ENCODE results near the gene ERICH4.
"Not testable (repeated sequence)": the region's sequence is repeated elsewhere in the genome, so short reads cannot be mapped to it uniquely, and the experiment has no call there.

Gene ERICH4

DNA sequence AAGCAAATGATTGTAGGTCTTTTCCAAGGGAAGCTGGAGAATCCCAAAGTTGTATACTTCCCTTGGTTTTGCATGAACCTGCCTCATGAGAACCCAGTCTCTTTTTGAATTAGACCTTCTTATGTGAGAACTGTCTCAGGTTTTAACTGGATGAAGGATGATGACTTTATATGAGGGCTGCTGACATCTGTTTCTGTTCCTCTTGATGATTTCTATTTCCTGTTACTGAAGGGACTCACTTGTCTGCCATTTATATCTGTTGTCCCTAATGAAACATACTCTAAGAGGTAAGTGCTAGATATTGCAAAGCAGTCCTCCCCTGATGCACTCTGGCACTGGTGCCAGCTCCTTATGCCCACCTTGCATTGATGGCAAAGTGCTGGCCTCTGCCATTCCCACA, 33.6 kb downstream of the ERICH4 start:
- TF ChIP-seq CTCF (IDR thresholded peaks at IDR 0.05; ENCODE audit: low read depth, low read length, missing control alignments), result no peak
- in situ Hi-C loops (cut with HindIII; ENCODE audit: low sequenced_read_pairs), result no loop called here
- H3K4me3 ChIP-seq (ENCODE audit: low read depth, low read length), result no peak overlapping the region
- no peak for DNase-seq (ENCODE audit: low read depth)

DNA sequence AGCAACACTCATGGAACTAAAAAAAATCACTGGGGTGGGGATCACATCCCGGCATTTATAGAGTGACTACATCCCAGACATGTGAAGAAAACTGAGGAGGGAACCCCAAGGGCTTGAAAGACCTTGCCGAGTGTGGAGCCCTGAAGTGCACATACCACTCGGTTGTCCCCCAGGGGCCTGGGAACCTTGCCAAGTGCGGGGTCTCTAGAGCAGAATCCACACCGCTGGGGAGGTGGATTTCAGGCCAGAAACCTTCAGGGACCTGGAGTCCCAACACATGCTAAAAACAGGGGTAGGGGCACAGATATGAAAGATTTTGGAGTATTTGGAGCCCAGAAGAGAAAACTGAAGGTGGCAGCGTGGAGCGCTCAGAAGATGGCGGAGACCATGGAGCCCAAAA, 35.2 kb downstream of the ERICH4 start:
- no peak overlapping the region for H3K4me3 ChIP-seq (ENCODE audit: low read depth, low read length)
- in situ Hi-C loops (cut with HindIII; ENCODE audit: low sequenced_read_pairs), result no loop called here
- DNase-seq (ENCODE audit: low read depth), result no peak
- no peak for TF ChIP-seq CTCF (IDR thresholded peaks at IDR 0.05; ENCODE audit: low read depth, low read length, missing control alignments)

DNA sequence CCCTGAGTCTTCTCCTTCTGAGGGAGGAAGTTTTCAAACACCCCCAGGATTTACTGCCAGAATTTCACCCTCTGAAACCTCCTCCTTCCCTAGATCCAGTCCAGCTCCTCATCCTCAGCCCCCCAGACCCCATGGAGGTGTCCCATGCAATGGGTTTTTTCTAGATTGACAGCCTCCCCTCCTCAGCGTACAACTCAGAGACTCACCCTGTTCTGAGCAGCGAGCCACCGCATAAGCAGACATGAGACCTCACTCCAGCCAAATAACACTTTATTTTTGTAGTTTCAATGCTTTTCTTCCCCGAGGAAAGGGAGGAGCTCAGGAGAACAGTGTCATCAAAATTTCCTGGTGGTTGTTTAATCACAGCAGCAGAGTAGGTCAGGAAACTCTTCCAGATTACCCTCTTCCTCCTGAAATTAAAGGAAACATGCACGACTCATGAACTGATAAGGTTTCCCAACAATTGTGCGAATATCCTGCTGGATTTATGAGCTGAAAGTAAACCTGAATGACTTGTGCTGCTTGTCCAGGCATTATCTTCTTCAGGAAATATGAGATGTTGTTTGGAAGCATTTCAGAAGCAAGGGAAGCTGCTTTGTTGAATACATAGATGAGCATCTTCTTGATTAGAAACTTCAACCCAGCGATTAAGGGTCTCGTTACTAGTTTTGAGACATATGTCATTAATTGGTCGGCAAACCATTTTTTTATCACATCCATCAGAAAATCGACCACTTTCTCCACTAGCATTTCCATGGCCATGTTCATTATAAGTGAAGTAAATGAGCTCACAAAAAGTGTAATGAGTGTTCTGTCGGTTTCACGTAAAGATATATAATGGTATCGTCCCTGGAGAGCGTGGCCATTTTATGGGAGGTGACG, 36.2 kb downstream of the ERICH4 start:
- no peak for DNase-seq (ENCODE audit: low read depth)
- H3K4me3 ChIP-seq (ENCODE audit: low read depth, low read length), result no peak overlapping the region
- no peak for TF ChIP-seq CTCF (IDR thresholded peaks at IDR 0.05; ENCODE audit: low read depth, low read length, missing control alignments)
- in situ Hi-C loops (cut with HindIII; ENCODE audit: low sequenced_read_pairs), result no loop called here

- in situ Hi-C loops (cut with HindIII; ENCODE audit: low sequenced_read_pairs), result no loop called here
- TF ChIP-seq CTCF (IDR thresholded peaks at IDR 0.05; ENCODE audit: low read depth, low read length, missing control alignments), result no peak
- no peak for DNase-seq (ENCODE audit: low read depth)
- H3K4me3 ChIP-seq (ENCODE audit: low read depth, low read length), result no peak overlapping the region
Observed at GRCh38 chr19:41479757-41480191, 36.8 kb downstream of the ERICH4 start.

- TF ChIP-seq CTCF (IDR thresholded peaks at IDR 0.05; ENCODE audit: low read depth, low read length, missing control alignments), result no peak
- DNase-seq (ENCODE audit: low read depth), result no peak
- H3K4me3 ChIP-seq (ENCODE audit: low read depth, low read length), result no peak overlapping the region
- in situ Hi-C loops (cut with HindIII; ENCODE audit: low sequenced_read_pairs), result no loop called here
Observed at GRCh38 chr19:41480336-41480735, 37.4 kb downstream of the ERICH4 start.

- H3K4me3 ChIP-seq (ENCODE audit: low read depth, low read length), result no peak overlapping the region
- in situ Hi-C loops (cut with HindIII; ENCODE audit: low sequenced_read_pairs), result no loop called here
- DNase-seq (ENCODE audit: low read depth), result no peak
- no peak for TF ChIP-seq CTCF (IDR thresholded peaks at IDR 0.05; ENCODE audit: low read depth, low read length, missing control alignments)
Observed at GRCh38 chr19:41484822-41485221, 41.9 kb downstream of the ERICH4 start.

GRCh38 chr19:41486953-41487352, 44.0 kb downstream of the ERICH4 start:
- in situ Hi-C loops (cut with HindIII; ENCODE audit: low sequenced_read_pairs); DNase-seq (ENCODE audit: low read depth); H3K4me3 ChIP-seq (ENCODE audit: low read depth, low read length): not testable (repeated sequence)
